Liver (tissue), 9 donors: Measurements from ENCODE around the gene WDR20. TPM values are rescaled to one million over a fixed set of nuclear protein-coding genes. Genes with fewer than 3 reads are reported as not detected.

ENCODE experiments used
- DNase-seq: peaks from one replicate; pipeline ENCODE4 v3.0.0-alpha.2; 2017; ENCODE audit warnings: low spot score
- H3K27ac ChIP-seq, 2 donors: one replicate each; pipeline ENCODE4 v1.7.0; 2013; ENCODE audit warnings: inconsistent platforms in 2 of 2, low read length in 2 of 2, control low read depth in 1 of 2, low read depth in 1 of 2, mild to moderate bottlenecking in 1 of 2
- H3K27me3 ChIP-seq, 4 donors: one replicate each; pipeline versions ENCODE4 v1.6.1 to v1.7.0; 2013; ENCODE audit warnings: low read length in 3 of 4, inconsistent platforms in 1 of 4, mild to moderate bottlenecking in 1 of 4, moderate library complexity in 1 of 4; ENCODE audit not compliant: control insufficient read depth in 4 of 4, insufficient read depth in 4 of 4
- H3K36me3 ChIP-seq, 4 donors: one replicate each; pipeline versions ENCODE4 v1.6.1 to v1.7.0; 2013; ENCODE audit warnings: low read length in 3 of 4, mild to moderate bottlenecking in 3 of 4, low read depth in 1 of 4, moderate library complexity in 1 of 4; ENCODE audit not compliant: control insufficient read depth in 4 of 4, insufficient read depth in 3 of 4
- H3K4me1 ChIP-seq, 4 donors: one replicate each; pipeline versions ENCODE4 v1.6.1 to v1.7.0; 2013; ENCODE audit warnings: low read length in 3 of 4, mild to moderate bottlenecking in 3 of 4, moderate library complexity in 1 of 4; ENCODE audit not compliant: control insufficient read depth in 4 of 4, insufficient read depth in 4 of 4
- H3K4me3 ChIP-seq, 3 donors: one replicate each; pipeline versions ENCODE4 v1.6.1 to v1.7.0; 2013; ENCODE audit warnings: low read length in 3 of 3, control low read depth in 1 of 3, low read depth in 1 of 3, mild to moderate bottlenecking in 1 of 3
- H3K9ac ChIP-seq, 2 donors: one replicate each; pipeline ENCODE4 v1.7.0; 2013; ENCODE audit warnings: low read length in 2 of 2, mild to moderate bottlenecking in 2 of 2, moderate library complexity in 2 of 2, control low read depth in 1 of 2, low read depth in 1 of 2
- H3K9me3 ChIP-seq, 4 donors: one replicate each; pipeline versions ENCODE4 v1.6.1 to v1.7.0; 2013; ENCODE audit warnings: low read length in 3 of 4; ENCODE audit not compliant: control insufficient read depth in 4 of 4
- EGR1 ChIP-seq, 2 donors: IDR thresholded peaks; 2 replicates each; pipeline ENCODE4 v1.6.1; 2016 to 2018; ENCODE audit warnings: antibody characterized with exemption in 2 of 2, low read depth in 2 of 2
- FOXA1 ChIP-seq: IDR thresholded peaks from 2 replicates; pipeline ENCODE4 v1.6.1; 2016; ENCODE audit warnings: antibody characterized with exemption
- FOXA2 ChIP-seq: IDR thresholded peaks from 2 replicates; pipeline ENCODE4 v1.6.1; 2016; ENCODE audit warnings: antibody characterized with exemption
- GABPA ChIP-seq, 2 donors: IDR thresholded peaks in 1 of 2; conservative IDR thresholded peaks in 1 of 2; 2 replicates each; pipeline ENCODE4 v1.6.1; 2016; ENCODE audit warnings: antibody characterized with exemption in 2 of 2, mild to moderate bottlenecking in 1 of 2, moderate library complexity in 1 of 2
- HNF4A ChIP-seq, 2 donors: conservative IDR thresholded peaks; 2 replicates each; pipeline ENCODE4 v1.6.1; 2016; ENCODE audit warnings: antibody characterized with exemption in 2 of 2, mild to moderate bottlenecking in 2 of 2
- HNF4G ChIP-seq: IDR thresholded peaks from 2 replicates; pipeline ENCODE4 v1.6.1; 2016; ENCODE audit warnings: antibody characterized with exemption
- JUND ChIP-seq, 2 donors: IDR thresholded peaks; 2 replicates each; pipeline ENCODE4 v1.6.1; 2016; ENCODE audit warnings: antibody characterized with exemption in 2 of 2
- NR2F2 ChIP-seq: IDR thresholded peaks from 2 replicates; pipeline ENCODE4 v1.6.1; 2016; ENCODE audit warnings: antibody characterized with exemption
- RAD21 ChIP-seq, 2 donors: IDR thresholded peaks; 2 replicates each; pipeline ENCODE4 v1.6.1; 2016; ENCODE audit warnings: antibody characterized with exemption in 2 of 2, mild to moderate bottlenecking in 2 of 2
- RXRA ChIP-seq, 2 donors: IDR thresholded peaks; 2 replicates each; pipeline ENCODE4 v1.6.1; 2017 to 2018; ENCODE audit warnings: antibody characterized with exemption in 2 of 2, mild to moderate bottlenecking in 1 of 2
- SP1 ChIP-seq: IDR thresholded peaks from 2 replicates; pipeline ENCODE4 v1.6.1; 2018; ENCODE audit warnings: antibody characterized with exemption, mild to moderate bottlenecking
- TAF1 ChIP-seq: conservative IDR thresholded peaks from 2 replicates; pipeline ENCODE4 v1.6.1; 2016; ENCODE audit warnings: antibody characterized with exemption, mild to moderate bottlenecking
- WGBS: extraction: QIAGEN DNeasy Blood & Tissue Kit; methylation state at CpG from one replicate; pipeline ENCODE4 v1.1.7; 2013; 5-methylcytosine and 5-hydroxymethylcytosine counted together
- polyA plus RNA-seq, 2 donors: library from polyadenylated mRNA; stranded (reverse) in 1 of 2; unstranded in 1 of 2; fragments of 200-250 nt in 1 of 2; fragments of >200 nt in 1 of 2; fragmentation: Nextera tagmentation in 1 of 2; extraction: Ambion mirVana in 1 of 2; gene quantifications; one replicate each; pipeline versions ENCODE4 v1.2.1 to v1.2.3, GENCODE V29; 2013 to 2015
- total RNA-seq, 2 donors: library from RNA; depleted of rRNA; stranded (reverse); fragments of >200 nt; gene quantifications; one replicate each; pipeline ENCODE4 v1.2.3, GENCODE V29; 2014
- TF ChIP-seq, protein P1 (sequence below): IDR thresholded peaks from 2 replicates; pipeline ENCODE4 v1.6.1; 2016; ENCODE audit warnings: antibody characterized with exemption, mild to moderate bottlenecking
- TF ChIP-seq, protein P2 (sequence below): IDR thresholded peaks from 2 replicates; pipeline ENCODE4 v1.6.1; 2016; ENCODE audit warnings: antibody characterized with exemption
- TF ChIP-seq, protein P3 (sequence below): fragments of 150-350 bp; IDR thresholded peaks from 2 replicates; pipeline ENCODE4 v1.5.1; 2017; ENCODE audit warnings: improper control_type of control experiment, low read depth, low read length; ENCODE audit not compliant: missing input control
- TF ChIP-seq, protein P4 (sequence below): IDR thresholded peaks from 2 replicates; pipeline ENCODE4 v1.6.1; 2016; ENCODE audit warnings: antibody characterized with exemption
- donor health status: healthy.
- donor health status: healthy.
- donor health status: healthy.
- donor health status: healthy.
- donor health status: healthy.

WDR20 gene
- total and polyA plus RNA-seq, 4 donors: 6.5 to 18.5 (median 11.0) TPM

DNA sequence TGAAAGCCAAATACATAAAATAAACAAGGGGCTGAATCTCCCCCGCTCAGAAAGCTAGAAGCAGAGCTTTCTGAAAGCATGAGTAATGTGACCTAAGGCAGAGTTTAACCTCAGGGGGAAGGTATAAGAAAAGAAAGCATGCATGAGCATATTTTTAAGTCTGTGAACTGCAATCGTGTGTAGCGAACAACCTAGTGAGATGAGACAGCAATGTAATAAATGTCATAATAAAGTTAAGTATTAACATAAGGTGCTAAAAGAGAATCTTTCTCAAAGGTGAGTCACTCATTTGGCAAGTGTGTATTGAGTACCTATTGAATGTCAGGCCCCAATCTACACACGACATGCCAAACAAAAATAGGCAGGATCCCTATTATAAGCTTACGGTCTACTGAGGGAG lies 14.2 kb upstream of the WDR20 start:
- no peak for DNase-seq
- no peak overlapping the region for H3K27ac ChIP-seq
- no peak overlapping the region for H3K4me3 ChIP-seq
- H3K9me3 ChIP-seq: no peaks in the 10 kb centered on the region
- no peak for TF ChIP-seq NR2F2
- no peak for TF ChIP-seq EGR1 (IDR thresholded peaks at IDR 0.05; ENCODE audit: low read depth in 2 of 2)
- TF ChIP-seq, protein P1, sequence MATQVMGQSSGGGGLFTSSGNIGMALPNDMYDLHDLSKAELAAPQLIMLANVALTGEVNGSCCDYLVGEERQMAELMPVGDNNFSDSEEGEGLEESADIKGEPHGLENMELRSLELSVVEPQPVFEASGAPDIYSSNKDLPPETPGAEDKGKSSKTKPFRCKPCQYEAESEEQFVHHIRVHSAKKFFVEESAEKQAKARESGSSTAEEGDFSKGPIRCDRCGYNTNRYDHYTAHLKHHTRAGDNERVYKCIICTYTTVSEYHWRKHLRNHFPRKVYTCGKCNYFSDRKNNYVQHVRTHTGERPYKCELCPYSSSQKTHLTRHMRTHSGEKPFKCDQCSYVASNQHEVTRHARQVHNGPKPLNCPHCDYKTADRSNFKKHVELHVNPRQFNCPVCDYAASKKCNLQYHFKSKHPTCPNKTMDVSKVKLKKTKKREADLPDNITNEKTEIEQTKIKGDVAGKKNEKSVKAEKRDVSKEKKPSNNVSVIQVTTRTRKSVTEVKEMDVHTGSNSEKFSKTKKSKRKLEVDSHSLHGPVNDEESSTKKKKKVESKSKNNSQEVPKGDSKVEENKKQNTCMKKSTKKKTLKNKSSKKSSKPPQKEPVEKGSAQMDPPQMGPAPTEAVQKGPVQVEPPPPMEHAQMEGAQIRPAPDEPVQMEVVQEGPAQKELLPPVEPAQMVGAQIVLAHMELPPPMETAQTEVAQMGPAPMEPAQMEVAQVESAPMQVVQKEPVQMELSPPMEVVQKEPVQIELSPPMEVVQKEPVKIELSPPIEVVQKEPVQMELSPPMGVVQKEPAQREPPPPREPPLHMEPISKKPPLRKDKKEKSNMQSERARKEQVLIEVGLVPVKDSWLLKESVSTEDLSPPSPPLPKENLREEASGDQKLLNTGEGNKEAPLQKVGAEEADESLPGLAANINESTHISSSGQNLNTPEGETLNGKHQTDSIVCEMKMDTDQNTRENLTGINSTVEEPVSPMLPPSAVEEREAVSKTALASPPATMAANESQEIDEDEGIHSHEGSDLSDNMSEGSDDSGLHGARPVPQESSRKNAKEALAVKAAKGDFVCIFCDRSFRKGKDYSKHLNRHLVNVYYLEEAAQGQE: no peak
- no peak for TF ChIP-seq FOXA2
- TF ChIP-seq RXRA (IDR thresholded peaks at IDR 0.05): no peak
- TF ChIP-seq JUND (IDR thresholded peaks at IDR 0.05): no peak
- no peaks in the 10 kb centered on the region for H3K27me3 ChIP-seq
- no peaks in the 10 kb centered on the region for H3K4me1 ChIP-seq
- WGBS: 79% methylated on average over 5 of the region's 5 CpGs
- H3K9ac ChIP-seq: no peak overlapping the region
- no peaks in the 10 kb centered on the region for H3K36me3 ChIP-seq

DNA sequence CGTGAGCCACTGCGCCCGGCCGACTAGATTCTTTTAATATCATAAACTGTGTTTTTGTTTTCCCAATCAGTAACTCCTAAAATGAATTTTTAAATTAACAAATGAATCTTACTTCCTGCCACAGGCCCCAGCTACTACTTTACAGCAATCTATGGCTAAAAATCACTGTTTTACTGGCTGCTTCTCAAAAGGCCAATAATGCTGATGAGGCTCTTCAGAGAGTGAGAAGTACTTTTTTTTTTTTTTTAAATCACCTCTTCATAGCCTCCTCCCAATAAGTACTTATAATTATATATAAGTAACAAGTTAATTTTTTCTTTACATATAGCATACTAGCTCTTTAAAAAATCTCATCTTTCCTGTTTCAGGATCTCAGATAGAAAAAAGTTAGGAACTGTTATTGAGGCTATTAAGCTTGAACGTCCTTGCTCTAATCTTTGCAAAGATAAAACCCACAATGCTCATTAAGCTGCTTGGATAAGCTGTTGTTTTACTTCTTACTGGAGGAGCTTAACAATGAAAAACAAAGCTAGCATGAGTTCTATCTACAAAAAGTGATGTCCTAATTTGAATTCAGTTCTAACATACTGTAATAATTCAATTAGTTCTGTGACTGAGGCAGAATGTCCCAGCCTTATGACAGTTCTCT lies 12.8 kb upstream of the WDR20 start:
- H3K9me3 ChIP-seq: no peaks in the 10 kb centered on the region
- H3K36me3 ChIP-seq: no peaks in the 10 kb centered on the region
- DNase-seq: no peak
- no peaks in the 10 kb centered on the region for H3K4me1 ChIP-seq
- TF ChIP-seq, protein P2, sequence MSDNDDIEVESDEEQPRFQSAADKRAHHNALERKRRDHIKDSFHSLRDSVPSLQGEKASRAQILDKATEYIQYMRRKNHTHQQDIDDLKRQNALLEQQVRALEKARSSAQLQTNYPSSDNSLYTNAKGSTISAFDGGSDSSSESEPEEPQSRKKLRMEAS: no peak
- no peak for TF ChIP-seq JUND (IDR thresholded peaks at IDR 0.05)
- no peak for TF ChIP-seq FOXA1
- no peak for TF ChIP-seq SP1
- no peak for TF ChIP-seq EGR1 (IDR thresholded peaks at IDR 0.05; ENCODE audit: low read depth in 2 of 2)
- TF ChIP-seq RAD21 (IDR thresholded peaks at IDR 0.05): no peak
- no peak for TF ChIP-seq RXRA (IDR thresholded peaks at IDR 0.05)
- TF ChIP-seq, protein P3, sequence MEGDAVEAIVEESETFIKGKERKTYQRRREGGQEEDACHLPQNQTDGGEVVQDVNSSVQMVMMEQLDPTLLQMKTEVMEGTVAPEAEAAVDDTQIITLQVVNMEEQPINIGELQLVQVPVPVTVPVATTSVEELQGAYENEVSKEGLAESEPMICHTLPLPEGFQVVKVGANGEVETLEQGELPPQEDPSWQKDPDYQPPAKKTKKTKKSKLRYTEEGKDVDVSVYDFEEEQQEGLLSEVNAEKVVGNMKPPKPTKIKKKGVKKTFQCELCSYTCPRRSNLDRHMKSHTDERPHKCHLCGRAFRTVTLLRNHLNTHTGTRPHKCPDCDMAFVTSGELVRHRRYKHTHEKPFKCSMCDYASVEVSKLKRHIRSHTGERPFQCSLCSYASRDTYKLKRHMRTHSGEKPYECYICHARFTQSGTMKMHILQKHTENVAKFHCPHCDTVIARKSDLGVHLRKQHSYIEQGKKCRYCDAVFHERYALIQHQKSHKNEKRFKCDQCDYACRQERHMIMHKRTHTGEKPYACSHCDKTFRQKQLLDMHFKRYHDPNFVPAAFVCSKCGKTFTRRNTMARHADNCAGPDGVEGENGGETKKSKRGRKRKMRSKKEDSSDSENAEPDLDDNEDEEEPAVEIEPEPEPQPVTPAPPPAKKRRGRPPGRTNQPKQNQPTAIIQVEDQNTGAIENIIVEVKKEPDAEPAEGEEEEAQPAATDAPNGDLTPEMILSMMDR: no peak
- no peak for TF ChIP-seq FOXA2
- no peak for TF ChIP-seq HNF4A (conservative IDR thresholded peaks at IDR 0.05)
- TF ChIP-seq, protein P4, sequence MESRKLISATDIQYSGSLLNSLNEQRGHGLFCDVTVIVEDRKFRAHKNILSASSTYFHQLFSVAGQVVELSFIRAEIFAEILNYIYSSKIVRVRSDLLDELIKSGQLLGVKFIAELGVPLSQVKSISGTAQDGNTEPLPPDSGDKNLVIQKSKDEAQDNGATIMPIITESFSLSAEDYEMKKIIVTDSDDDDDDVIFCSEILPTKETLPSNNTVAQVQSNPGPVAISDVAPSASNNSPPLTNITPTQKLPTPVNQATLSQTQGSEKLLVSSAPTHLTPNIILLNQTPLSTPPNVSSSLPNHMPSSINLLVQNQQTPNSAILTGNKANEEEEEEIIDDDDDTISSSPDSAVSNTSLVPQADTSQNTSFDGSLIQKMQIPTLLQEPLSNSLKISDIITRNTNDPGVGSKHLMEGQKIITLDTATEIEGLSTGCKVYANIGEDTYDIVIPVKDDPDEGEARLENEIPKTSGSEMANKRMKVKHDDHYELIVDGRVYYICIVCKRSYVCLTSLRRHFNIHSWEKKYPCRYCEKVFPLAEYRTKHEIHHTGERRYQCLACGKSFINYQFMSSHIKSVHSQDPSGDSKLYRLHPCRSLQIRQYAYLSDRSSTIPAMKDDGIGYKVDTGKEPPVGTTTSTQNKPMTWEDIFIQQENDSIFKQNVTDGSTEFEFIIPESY: no peak
- no peak for TF ChIP-seq NR2F2
- TF ChIP-seq, protein P1: no peak
- no peak for TF ChIP-seq TAF1
- no peak for TF ChIP-seq GABPA (IDR thresholded peaks at IDR 0.05 in 1 of 2, conservative IDR thresholded peaks at IDR 0.05 in 1 of 2)
- TF ChIP-seq HNF4G: no peak
- H3K27me3 ChIP-seq: no peaks in the 10 kb centered on the region
- H3K9ac ChIP-seq: no peak overlapping the region
- no peak overlapping the region for H3K4me3 ChIP-seq
- no peak overlapping the region for H3K27ac ChIP-seq
- 75% methylated on average over 5 of the region's 5 CpGs for WGBS
